Fibroblast of lung (primary cell): ENCODE results near the gene FERMT1. TPM values are rescaled to one million over a fixed set of nuclear protein-coding genes. Genes with fewer than 3 reads are reported as not detected.

Experiments
- DNase-seq, 2 donors: peaks; one replicate each; pipeline versions ENCODE4 v3.0.0 to v3.0.0-alpha.2; 2010; ENCODE audit warnings: low read depth in 2 of 2
- H2AFZ ChIP-seq: 2 replicates; pipeline ENCODE4 v1.5.1; 2012; ENCODE audit warnings: low read length, control low read depth, inconsistent platforms
- H3K27ac ChIP-seq: 2 replicates; pipeline ENCODE4 v1.5.1; 2011; ENCODE audit warnings: low read length, control low read depth; ENCODE audit not compliant: insufficient read depth
- H3K27me3 ChIP-seq: 2 replicates; pipeline ENCODE4 v1.5.1; 2011; ENCODE audit warnings: mild to moderate bottlenecking, low read length; ENCODE audit not compliant: control insufficient read depth, insufficient read depth
- H3K36me3 ChIP-seq: 2 replicates; pipeline ENCODE4 v1.5.1; 2011; ENCODE audit warnings: low read length; ENCODE audit not compliant: control insufficient read depth, insufficient read depth
- H3K4me1 ChIP-seq: 2 replicates; pipeline ENCODE4 v1.5.1; 2011; ENCODE audit warnings: low read length; ENCODE audit not compliant: control insufficient read depth, insufficient read depth; ENCODE audit errors: extremely low read depth
- H3K4me2 ChIP-seq: 2 replicates; pipeline ENCODE4 v1.5.1; 2011; ENCODE audit warnings: low read length, control low read depth; ENCODE audit not compliant: insufficient read depth; ENCODE audit errors: extremely low read depth
- H3K4me3 ChIP-seq, 4 experiments: fragments of 200-600 bp in 1 of 4; sonication (generic) in 1 of 4; replicated peaks in 1 of 4; 2 replicates each; pipeline ENCODE4 v1.5.1; 2011 to 2016; ENCODE audit warnings: low read length in 4 of 4, low read depth in 3 of 4, mild to moderate bottlenecking in 3 of 4, control low read depth in 2 of 4, inconsistent platforms in 1 of 4, mixed read lengths in 1 of 4; ENCODE audit not compliant: insufficient read depth in 1 of 4; ENCODE audit errors: control extremely low read depth in 1 of 4
- H3K79me2 ChIP-seq: 2 replicates; pipeline ENCODE4 v1.5.1; 2012; ENCODE audit warnings: mild to moderate bottlenecking, low read length, inconsistent platforms; ENCODE audit not compliant: control insufficient read depth, insufficient read depth
- H3K9ac ChIP-seq: 2 replicates; pipeline ENCODE4 v1.5.1; 2011; ENCODE audit warnings: mild to moderate bottlenecking, low read length, control low read depth; ENCODE audit not compliant: insufficient read depth
- H3K9me3 ChIP-seq: 2 replicates; pipeline ENCODE4 v1.5.1; 2012; ENCODE audit warnings: low read depth, low read length; ENCODE audit not compliant: control insufficient read depth, insufficient read depth
- H4K20me1 ChIP-seq: 2 replicates; pipeline ENCODE4 v1.5.1; 2011; ENCODE audit warnings: low read length; ENCODE audit not compliant: control insufficient read depth, insufficient read depth; ENCODE audit errors: extremely low read depth
- EZH2 ChIP-seq: IDR thresholded peaks from 2 replicates; pipeline ENCODE4 v1.5.1; 2012; ENCODE audit warnings: low read length, control low read depth, mild to moderate bottlenecking; ENCODE audit errors: missing control alignments
- polyA minus RNA-seq: library from RNA; depleted of rRNA, polyadenylated mRNA; stranded (reverse); fragments of >200 nt; gene quantifications from 2 replicates; pipeline ENCODE4 v1.2.3, GENCODE V29; 2011; ENCODE audit warnings: low replicate concordance
- polyA plus RNA-seq, 2 donors: library from polyadenylated mRNA; depleted of rRNA in 1 of 2; stranded (reverse) in 1 of 2; unstranded in 1 of 2; fragments of >200 nt; gene quantifications; 2 replicates each; pipeline ENCODE4 v1.2.1, GENCODE V29; 2011 to 2012; ENCODE audit warnings: missing spikeins in 1 of 2
- total RNA-seq: library from RNA; depleted of rRNA; stranded (reverse); fragments of >200 nt; gene quantifications from 2 replicates; pipeline ENCODE4 v1.2.1, GENCODE V29; 2014
- TF ChIP-seq, protein P1 (sequence below), 2 donors: IDR thresholded peaks in 1 of 2; conservative IDR thresholded peaks in 1 of 2; 1 replicate in 1 of 2; 2 replicates in 1 of 2; pipeline ENCODE4 v1.5.1; 2011 to 2012; ENCODE audit warnings: low read length in 2 of 2, control low read depth in 1 of 2, inconsistent platforms in 1 of 2, low read depth in 1 of 2, mild to moderate bottlenecking in 1 of 2

FERMT1 gene, protein sequence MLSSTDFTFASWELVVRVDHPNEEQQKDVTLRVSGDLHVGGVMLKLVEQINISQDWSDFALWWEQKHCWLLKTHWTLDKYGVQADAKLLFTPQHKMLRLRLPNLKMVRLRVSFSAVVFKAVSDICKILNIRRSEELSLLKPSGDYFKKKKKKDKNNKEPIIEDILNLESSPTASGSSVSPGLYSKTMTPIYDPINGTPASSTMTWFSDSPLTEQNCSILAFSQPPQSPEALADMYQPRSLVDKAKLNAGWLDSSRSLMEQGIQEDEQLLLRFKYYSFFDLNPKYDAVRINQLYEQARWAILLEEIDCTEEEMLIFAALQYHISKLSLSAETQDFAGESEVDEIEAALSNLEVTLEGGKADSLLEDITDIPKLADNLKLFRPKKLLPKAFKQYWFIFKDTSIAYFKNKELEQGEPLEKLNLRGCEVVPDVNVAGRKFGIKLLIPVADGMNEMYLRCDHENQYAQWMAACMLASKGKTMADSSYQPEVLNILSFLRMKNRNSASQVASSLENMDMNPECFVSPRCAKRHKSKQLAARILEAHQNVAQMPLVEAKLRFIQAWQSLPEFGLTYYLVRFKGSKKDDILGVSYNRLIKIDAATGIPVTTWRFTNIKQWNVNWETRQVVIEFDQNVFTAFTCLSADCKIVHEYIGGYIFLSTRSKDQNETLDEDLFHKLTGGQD
- 3.3 and 6.8 TPM in 2 replicates for total RNA-seq
- 4.6 and 8.1 TPM in 2 replicates for polyA plus RNA-seq
- polyA plus RNA-seq (2012): 3.2 and 5.9 TPM in 2 replicates
- 3.0 and 23.1 TPM in 2 replicates for polyA minus RNA-seq

DNA sequence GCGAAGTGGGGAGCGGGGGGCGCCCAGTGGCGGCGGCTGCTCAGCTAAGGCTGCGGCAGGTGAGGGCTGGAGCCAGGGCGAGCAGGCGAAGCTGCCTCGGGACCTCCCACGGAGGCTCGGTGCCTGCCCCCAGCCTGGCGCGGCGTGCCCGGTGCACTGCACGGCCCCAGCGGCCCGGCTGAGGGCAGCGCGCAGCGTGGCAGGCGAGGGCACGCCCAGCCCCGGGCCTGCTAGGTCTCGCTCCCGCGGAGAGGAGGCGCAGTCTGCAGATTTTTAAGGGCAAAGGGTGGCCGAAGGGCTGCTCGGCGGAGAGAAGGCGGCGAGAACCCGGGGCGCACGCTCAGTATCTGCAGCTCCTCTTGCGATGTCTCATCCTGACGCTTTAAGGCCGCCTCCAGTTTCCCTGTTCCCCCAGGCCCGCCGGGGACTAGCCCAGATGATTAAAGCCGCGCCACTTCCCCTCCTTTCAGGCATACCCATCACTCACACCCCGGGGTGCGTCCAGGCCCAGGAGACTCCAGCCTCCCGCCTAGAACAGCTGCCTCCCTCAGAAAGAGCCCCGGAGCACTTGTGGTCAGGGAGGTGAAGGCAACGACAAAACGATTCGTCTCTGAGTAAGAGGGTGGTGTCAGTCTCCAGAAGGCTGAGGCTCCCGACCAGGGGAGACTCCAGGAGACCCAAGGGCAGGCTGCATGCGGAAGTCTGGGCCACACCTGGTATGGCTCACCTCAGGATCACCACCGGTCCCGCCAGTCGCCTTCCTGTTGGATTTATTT, at the start of gene FERMT1:
Gene FERMT1, minus strand, starts transcription at position 158 of the 776 bp plus-strand sequence. CDS start 3,476 bp downstream, outside the sequence.
- H3K9me3 ChIP-seq: no peaks in the 10 kb centered on the region
- TF ChIP-seq, protein P1, sequence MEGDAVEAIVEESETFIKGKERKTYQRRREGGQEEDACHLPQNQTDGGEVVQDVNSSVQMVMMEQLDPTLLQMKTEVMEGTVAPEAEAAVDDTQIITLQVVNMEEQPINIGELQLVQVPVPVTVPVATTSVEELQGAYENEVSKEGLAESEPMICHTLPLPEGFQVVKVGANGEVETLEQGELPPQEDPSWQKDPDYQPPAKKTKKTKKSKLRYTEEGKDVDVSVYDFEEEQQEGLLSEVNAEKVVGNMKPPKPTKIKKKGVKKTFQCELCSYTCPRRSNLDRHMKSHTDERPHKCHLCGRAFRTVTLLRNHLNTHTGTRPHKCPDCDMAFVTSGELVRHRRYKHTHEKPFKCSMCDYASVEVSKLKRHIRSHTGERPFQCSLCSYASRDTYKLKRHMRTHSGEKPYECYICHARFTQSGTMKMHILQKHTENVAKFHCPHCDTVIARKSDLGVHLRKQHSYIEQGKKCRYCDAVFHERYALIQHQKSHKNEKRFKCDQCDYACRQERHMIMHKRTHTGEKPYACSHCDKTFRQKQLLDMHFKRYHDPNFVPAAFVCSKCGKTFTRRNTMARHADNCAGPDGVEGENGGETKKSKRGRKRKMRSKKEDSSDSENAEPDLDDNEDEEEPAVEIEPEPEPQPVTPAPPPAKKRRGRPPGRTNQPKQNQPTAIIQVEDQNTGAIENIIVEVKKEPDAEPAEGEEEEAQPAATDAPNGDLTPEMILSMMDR (conservative IDR thresholded peaks at IDR 0.05 in 1 of 2, IDR thresholded peaks at IDR 0.05 in 1 of 2; ENCODE audit: low read depth in 1 of 2, low read length in 2 of 2): no peak
- no peak for TF ChIP-seq EZH2
- H4K20me1 ChIP-seq: no peaks in the 10 kb centered on the region
- H3K79me2 ChIP-seq: no peaks in the 10 kb centered on the region
- peak within 1 kb of the TSS; percentile 85 for H2AFZ ChIP-seq
- peak within 1 kb of the TSS; percentile 99 for H3K4me2 ChIP-seq
- H3K9ac ChIP-seq: peak within 1 kb of the TSS; percentile 57
- peaks cover 3% of the 10 kb centered on the region for H3K4me1 ChIP-seq
- peak; percentile 66 to 69 for DNase-seq
- H3K4me3 ChIP-seq: peak within 1 kb of the TSS; percentile 72 to 77 (median 74)
- peak within 1 kb of the TSS; percentile 50 for H3K27ac ChIP-seq
- H3K27me3 ChIP-seq: peaks cover 8% of the 10 kb centered on the region
- H3K36me3 ChIP-seq: no peaks in the 10 kb centered on the region

DNA sequence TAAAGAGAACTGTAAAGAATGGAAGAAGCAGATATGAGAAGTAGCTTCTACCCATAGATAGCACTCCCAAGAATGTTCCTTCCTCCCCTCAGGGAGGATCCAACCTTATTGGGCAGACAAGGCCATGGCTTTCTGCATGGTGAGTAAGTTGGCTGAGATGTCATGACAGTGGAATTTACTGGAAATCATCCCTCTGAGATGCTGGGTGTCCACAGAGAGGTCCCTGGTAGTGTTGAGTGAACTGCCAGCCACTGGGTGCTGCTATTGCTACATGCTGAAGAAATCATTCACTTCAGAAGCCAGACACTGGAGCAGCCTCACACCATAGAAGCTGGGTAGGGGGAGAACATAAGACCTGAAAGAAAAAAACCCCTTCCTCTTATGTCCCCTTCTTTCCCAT, 46.4 kb upstream of the FERMT1 start:
- Histone ChIP-seq H3K9ac (no peak overlapping the region), H2AFZ (no peak overlapping the region), H3K27me3 (no peaks in the 10 kb centered on the region), H3K9me3 (no peaks in the 10 kb centered on the region), H3K4me1 (no peaks in the 10 kb centered on the region), H3K79me2 (no peaks in the 10 kb centered on the region), H3K27ac (no peak overlapping the region), H3K36me3 (no peaks in the 10 kb centered on the region), H4K20me1 (no peaks in the 10 kb centered on the region), H3K4me2 (no peak overlapping the region), H3K4me3 (no peak overlapping the region)
- DNase-seq: peak in 1 of 2 donors; percentile 18
- TF ChIP-seq, protein P1 (conservative IDR thresholded peaks at IDR 0.05 in 1 of 2, IDR thresholded peaks at IDR 0.05 in 1 of 2; ENCODE audit: low read depth in 1 of 2, low read length in 2 of 2): no peak
- no peak for TF ChIP-seq EZH2
